OCI-LY7 (cell line): Measurements from ENCODE around the gene KLHDC10.

Source experiments
- CTCF ChIP-seq: fragments of 200-600 bp; sonication (generic); conservative IDR thresholded peaks from 2 replicates; pipeline ENCODE4 v1.5.1; 2014; ENCODE audit warnings: mild to moderate bottlenecking, antibody characterized with exemption, low read length, moderate library complexity, mixed read lengths
- EZH2phosphoT487 ChIP-seq: fragments of 200-600 bp; sonication (generic); IDR thresholded peaks from 2 replicates; pipeline ENCODE4 v1.6.1; 2018; ENCODE audit warnings: low read depth, borderline replicate concordance, mild to moderate bottlenecking, mixed run types, antibody characterized with exemption, low read length, moderate library complexity, mixed read lengths

- TF ChIP-seq CTCF, result no peak
- TF ChIP-seq EZH2phosphoT487, result no peak
These were observed 91.9 kb downstream of the KLHDC10 start for GRCh38 chr7:130162196-130162595.
